Effector memory CD8-positive, alpha-beta T cell (primary cell): ENCODE data around the gene HOXB1.

Source experiments
- ATAC-seq: fragments of 150-1000 bp; cut with Tn5 transposase; replicated peaks from 2 replicates; pipeline ENCODE4 v1.10.0; 2021; ENCODE audit warnings: mild to moderate bottlenecking, moderate library complexity
- DNase-seq, 3 experiments: peaks; one replicate each; pipeline ENCODE4 v3.0.0; 2021
- H3K27ac Mint-ChIP-seq, 2 donors: one replicate each; pipeline ENCODE4 v1.8.0; 2022; ENCODE audit warnings: mild to moderate bottlenecking in 2 of 2, mixed read lengths in 2 of 2, moderate library complexity in 2 of 2
- H3K27me3 Mint-ChIP-seq, 2 donors: one replicate each; pipeline ENCODE4 v1.8.0; 2022; ENCODE audit warnings: mixed read lengths in 2 of 2
- H3K36me3 Mint-ChIP-seq: one replicate; pipeline ENCODE4 v1.8.0; 2022; ENCODE audit warnings: mild to moderate bottlenecking, moderate library complexity, mixed read lengths; ENCODE audit not compliant: insufficient read depth
- H3K4me1 Mint-ChIP-seq, 2 donors: one replicate each; pipeline ENCODE4 v1.8.0; 2022; ENCODE audit warnings: low read depth in 2 of 2, mixed read lengths in 2 of 2
- H3K4me3 Mint-ChIP-seq, 2 donors: one replicate each; pipeline ENCODE4 v1.8.0; 2022; ENCODE audit warnings: mild to moderate bottlenecking in 2 of 2, mixed read lengths in 2 of 2, moderate library complexity in 2 of 2
- H3K9me3 Mint-ChIP-seq, 2 donors: one replicate each; pipeline ENCODE4 v1.8.0; 2022; ENCODE audit warnings: mixed read lengths in 2 of 2

Gene HOXB1

GRCh38 chr17:48571024-48571818 is 40.4 kb upstream of the HOXB1 start:
- peaks cover 0 to 9% of the 10 kb centered on the region in 2 donors for H3K4me1 Mint-ChIP-seq
- no peak overlapping the region for H3K4me3 Mint-ChIP-seq
- ATAC-seq: no peak
- no peaks in the 10 kb centered on the region for H3K27me3 Mint-ChIP-seq
- DNase-seq: no peak
- no peak overlapping the region for H3K27ac Mint-ChIP-seq
- no peaks in the 10 kb centered on the region for H3K9me3 Mint-ChIP-seq
- H3K36me3 Mint-ChIP-seq: no peaks in the 10 kb centered on the region

GRCh38 chr17:48570325-48571023 is 39.7 kb upstream of the HOXB1 start:
- no peak for ATAC-seq
- Mint-ChIP-seq H3K36me3 (no peaks in the 10 kb centered on the region), H3K4me1 (peaks cover 0 to 8% of the 10 kb centered on the region in 2 donors), H3K27me3 (no peaks in the 10 kb centered on the region), H3K27ac (no peak overlapping the region), H3K9me3 (no peaks in the 10 kb centered on the region), H3K4me3 (no peak overlapping the region)
- DNase-seq: no peak

- Mint-ChIP-seq H3K4me1 (peaks cover 0 to 8% of the 10 kb centered on the region in 2 donors), H3K27ac (no peak overlapping the region), H3K4me3 (no peak overlapping the region), H3K27me3 (no peaks in the 10 kb centered on the region), H3K9me3 (no peaks in the 10 kb centered on the region), H3K36me3 (no peaks in the 10 kb centered on the region)
- DNase-seq: no peak
- no peak for ATAC-seq
These were observed 39.0 kb upstream of the HOXB1 start for GRCh38 chr17:48569674-48570324.

GRCh38 chr17:48569240-48569582 is 38.4 kb upstream of the HOXB1 start:
- no peak for ATAC-seq
- Mint-ChIP-seq H3K4me1 (peaks cover 0 to 8% of the 10 kb centered on the region in 2 donors), H3K9me3 (no peaks in the 10 kb centered on the region), H3K36me3 (no peaks in the 10 kb centered on the region), H3K27ac (no peak overlapping the region), H3K4me3 (no peak overlapping the region), H3K27me3 (no peaks in the 10 kb centered on the region)
- no peak for DNase-seq

GRCh38 chr17:48568499-48569239 is 37.9 kb upstream of the HOXB1 start:
- no peak overlapping the region for H3K27ac Mint-ChIP-seq
- no peaks in the 10 kb centered on the region for H3K9me3 Mint-ChIP-seq
- no peaks in the 10 kb centered on the region for H3K36me3 Mint-ChIP-seq
- no peak overlapping the region for H3K4me3 Mint-ChIP-seq
- H3K27me3 Mint-ChIP-seq: no peaks in the 10 kb centered on the region
- ATAC-seq (no peak), DNase-seq (no peak)
- peaks cover 0 to 6% of the 10 kb centered on the region in 2 donors for H3K4me1 Mint-ChIP-seq

DNA sequence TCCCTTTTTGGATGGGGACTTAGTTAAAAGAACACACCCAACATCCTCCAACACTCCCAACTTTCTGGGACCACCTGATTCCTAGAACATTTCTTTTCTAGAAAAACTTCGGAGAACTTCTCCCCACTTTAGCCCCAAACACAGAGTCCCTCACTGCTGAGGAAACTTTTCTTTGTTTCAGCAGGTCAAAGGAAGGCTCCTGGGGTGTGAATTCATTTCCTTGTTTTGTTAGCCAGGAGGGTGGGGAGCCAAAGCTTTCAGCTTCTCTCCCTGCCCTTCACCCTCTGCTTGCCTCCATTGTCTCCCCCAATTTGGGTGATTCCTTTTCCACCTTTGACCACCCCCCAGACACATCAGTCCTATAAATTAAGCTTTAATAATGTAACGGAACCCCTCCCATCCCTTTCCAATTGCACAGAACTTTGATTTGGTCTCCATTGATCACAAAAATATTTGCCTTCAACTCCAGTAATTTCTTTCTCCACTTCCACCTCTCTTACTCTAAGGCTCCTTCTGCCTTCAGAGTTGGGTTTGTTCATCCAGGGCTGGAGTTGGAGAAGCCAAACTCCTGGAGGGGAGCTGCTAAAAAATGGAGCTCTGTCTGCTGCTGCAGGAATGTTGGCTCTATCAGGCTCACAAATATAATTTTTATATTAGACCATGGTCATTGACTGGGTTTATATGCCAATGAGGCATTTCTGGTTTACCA is 37.0 kb upstream of the HOXB1 start:
- Mint-ChIP-seq H3K4me3 (no peak overlapping the region), H3K36me3 (no peaks in the 10 kb centered on the region), H3K9me3 (no peaks in the 10 kb centered on the region), H3K4me1 (peaks cover 0 to 3% of the 10 kb centered on the region in 2 donors), H3K27me3 (no peaks in the 10 kb centered on the region), H3K27ac (no peak overlapping the region)
- no peak for ATAC-seq
- no peak for DNase-seq

DNA sequence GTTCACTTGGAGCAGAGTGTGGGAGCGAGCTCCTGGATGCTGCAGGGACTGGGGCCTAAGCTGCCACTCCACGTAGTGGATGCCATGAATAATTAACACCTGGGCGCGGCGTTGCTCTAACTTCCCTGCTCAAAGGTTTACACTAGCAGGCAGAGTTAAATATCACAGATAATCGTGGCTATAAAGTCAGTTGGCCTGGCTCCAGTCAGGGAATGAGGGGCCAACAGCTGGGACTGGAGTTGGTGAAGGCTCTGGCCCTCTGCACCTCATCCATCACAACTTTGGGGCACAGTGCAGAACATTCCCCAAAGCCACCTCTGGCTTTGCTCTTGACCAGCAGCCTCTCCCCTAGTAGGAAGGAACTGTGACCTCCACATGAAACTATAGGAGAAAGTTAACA is 36.4 kb upstream of the HOXB1 start:
- H3K9me3 Mint-ChIP-seq: no peaks in the 10 kb centered on the region
- no peak overlapping the region for H3K4me3 Mint-ChIP-seq
- DNase-seq (no peak), ATAC-seq (no peak)
- H3K36me3 Mint-ChIP-seq: no peaks in the 10 kb centered on the region
- H3K4me1 Mint-ChIP-seq: peaks cover 0 to 5% of the 10 kb centered on the region in 2 donors
- H3K27me3 Mint-ChIP-seq: no peaks in the 10 kb centered on the region
- H3K27ac Mint-ChIP-seq: no peak overlapping the region

DNA sequence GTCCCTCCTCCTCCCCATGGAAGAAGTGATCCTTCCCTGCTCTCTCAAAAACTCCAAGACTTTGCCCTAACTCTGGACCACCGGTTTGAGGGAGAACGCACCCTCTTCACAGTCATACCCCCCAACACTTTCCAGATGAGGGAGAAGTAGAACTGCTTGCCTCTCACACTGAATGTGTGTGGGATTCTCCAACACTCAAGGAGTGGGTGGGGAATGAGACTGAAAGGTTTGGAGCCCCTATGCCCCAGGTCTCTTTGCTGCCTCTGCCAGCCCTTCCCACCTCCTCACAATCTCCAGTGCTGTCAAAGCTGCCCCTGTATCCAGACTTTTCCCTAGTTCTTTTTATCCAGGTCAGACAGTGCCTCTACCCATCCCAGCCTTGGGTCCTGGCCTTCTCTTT is 35.9 kb upstream of the HOXB1 start:
- Mint-ChIP-seq H3K27me3 (no peaks in the 10 kb centered on the region), H3K4me1 (peaks cover 2 to 7% of the 10 kb centered on the region in 2 donors), H3K36me3 (no peaks in the 10 kb centered on the region), H3K27ac (no peak overlapping the region), H3K9me3 (no peaks in the 10 kb centered on the region), H3K4me3 (no peak overlapping the region)
- DNase-seq (no peak), ATAC-seq (no peak)

DNA sequence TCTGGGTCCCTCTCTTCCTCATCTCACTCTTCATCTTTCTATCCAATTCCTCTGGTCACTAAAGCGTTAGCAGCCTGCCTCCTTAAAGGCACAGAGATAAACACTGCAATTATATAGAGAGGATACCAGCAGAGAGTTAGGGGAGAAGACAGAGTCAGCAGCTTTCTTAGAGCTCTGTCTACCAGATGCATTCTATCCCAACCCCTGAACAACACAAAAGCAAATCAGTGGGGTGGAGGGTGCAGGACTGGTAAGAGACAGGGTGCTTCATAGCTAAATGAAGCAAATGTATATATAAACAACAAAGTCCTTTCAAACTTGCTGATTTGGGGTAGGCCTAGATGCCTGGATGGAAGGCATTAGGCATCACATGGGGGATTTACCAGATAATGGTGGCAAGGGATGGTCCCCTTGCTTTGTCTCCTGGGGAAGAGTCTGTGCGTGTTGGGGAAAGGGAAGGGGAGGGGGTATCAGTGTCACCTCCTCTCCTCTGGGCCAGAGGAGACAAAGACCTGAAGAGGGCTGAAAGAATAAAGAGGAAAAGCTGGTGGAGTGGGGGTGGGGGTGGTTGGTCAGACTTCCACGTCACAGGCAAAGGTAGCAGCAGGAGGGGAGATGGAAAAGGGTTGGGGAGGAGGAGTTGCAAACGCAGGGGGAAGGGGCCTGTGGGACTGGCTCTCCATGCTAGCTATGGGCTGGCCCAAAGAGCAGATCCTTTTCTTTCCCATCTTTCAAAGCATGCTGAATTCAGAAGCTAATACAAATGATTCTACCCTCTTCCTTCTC is 35.3 kb upstream of the HOXB1 start:
- H3K36me3 Mint-ChIP-seq: no peaks in the 10 kb centered on the region
- H3K4me3 Mint-ChIP-seq: no peak overlapping the region
- no peaks in the 10 kb centered on the region for H3K27me3 Mint-ChIP-seq
- ATAC-seq: no peak
- no peak for DNase-seq
- no peaks in the 10 kb centered on the region for H3K9me3 Mint-ChIP-seq
- H3K4me1 Mint-ChIP-seq: peaks cover 4 to 12% of the 10 kb centered on the region in 2 donors
- H3K27ac Mint-ChIP-seq: no peak overlapping the region

DNA sequence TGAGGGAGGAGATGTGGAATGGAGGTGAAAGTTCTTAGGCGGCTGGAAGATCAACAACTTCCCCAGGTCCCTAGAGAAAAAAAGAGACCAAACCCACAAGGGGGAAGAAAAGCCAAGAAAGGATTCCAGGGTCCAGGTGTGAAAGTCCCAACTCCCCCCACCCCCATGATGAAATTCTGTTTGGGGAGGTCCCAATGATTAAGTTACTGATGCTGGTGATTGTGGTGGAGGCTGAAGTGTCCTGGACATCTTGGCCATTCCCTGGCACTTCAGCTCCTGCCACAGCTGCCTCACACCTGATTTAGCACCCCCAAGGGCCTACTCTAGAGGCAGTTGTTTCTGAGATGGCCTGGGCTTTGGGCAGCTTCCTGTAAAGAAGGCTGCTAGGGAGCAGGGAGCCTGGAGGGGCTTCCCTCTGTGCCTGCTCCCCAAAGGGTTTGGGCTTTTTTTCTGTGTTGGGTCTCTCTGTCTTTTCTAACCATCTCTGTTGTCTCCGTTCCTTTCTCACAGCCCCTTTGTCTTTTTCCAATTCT is 34.3 kb upstream of the HOXB1 start:
- Mint-ChIP-seq H3K9me3 (no peaks in the 10 kb centered on the region), H3K27ac (no peak overlapping the region), H3K27me3 (no peaks in the 10 kb centered on the region), H3K36me3 (no peaks in the 10 kb centered on the region), H3K4me3 (no peak overlapping the region), H3K4me1 (peaks cover 4 to 12% of the 10 kb centered on the region in 2 donors)
- no peak for ATAC-seq
- DNase-seq: no peak

DNA sequence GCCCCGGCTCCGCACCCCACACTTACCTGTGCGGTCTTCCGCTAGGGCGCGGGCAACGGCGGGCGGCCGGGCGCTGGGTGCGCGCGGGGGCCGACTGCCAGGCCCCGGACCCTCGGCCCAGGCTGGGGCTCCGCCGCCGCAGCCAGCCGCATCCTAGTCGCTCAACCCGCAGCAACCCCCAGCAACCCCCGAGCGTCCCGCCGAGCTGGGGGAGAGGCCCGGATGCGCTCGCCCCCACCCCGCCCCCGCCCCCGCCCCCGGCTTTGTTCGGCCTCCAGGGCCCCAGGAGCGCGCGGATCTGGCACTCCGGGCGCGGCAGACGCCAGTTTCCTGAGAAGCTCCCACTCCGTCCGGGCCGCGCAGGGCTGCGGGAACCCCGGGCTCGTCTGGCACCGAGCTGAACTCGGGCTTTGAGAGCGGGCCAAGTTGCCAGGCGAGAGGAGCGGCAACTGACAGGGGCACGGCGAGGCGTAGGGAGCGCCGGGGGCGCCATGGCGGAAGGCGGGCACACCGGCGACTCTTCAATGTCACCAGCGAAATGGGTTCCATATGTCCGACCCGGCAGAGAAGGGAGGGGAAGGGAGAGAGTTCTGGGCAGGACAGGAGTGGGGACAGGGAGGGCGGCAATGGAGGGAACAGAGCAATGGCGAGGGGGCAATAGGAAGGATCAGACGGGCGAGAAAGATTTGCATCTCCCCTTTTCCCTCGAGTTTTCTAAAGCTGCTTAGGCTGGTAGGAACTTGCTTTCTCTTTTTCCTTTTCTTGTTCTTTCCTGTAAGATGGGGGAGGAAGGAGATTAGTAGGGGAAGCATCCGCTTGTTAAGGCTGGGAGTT is 33.6 kb upstream of the HOXB1 start:
- peaks cover 4 to 12% of the 10 kb centered on the region in 2 donors for H3K4me1 Mint-ChIP-seq

DNA sequence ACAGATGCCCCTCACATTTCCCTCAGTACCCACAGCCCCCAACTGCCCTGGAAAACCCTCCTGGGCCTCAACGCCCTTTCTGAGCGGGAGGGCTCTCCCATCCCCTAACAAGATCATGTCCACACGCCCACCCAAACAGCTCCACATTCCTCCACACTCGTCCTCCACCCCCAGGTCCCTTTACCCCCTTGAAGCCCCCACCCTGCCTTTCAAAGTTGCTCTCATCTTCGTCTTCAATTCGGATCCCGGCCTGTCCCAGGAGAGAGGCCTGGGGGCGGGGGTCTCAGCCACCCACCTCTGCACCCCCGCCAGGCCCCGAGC is 33.0 kb upstream of the HOXB1 start:
- no peak overlapping the region for H3K27ac Mint-ChIP-seq
- no peaks in the 10 kb centered on the region for H3K9me3 Mint-ChIP-seq
- DNase-seq (no peak), ATAC-seq (no peak)
- H3K4me1 Mint-ChIP-seq: peaks cover 4 to 12% of the 10 kb centered on the region in 2 donors
- no peaks in the 10 kb centered on the region for H3K27me3 Mint-ChIP-seq
- no peaks in the 10 kb centered on the region for H3K36me3 Mint-ChIP-seq
- H3K4me3 Mint-ChIP-seq: no peak overlapping the region

More for the DNA sequence above, 33.6 kb upstream of the HOXB1 start:
- H3K4me3 Mint-ChIP-seq: no peak overlapping the region
- ATAC-seq (no peak), DNase-seq (no peak)
- no peak overlapping the region for H3K27ac Mint-ChIP-seq
- H3K27me3 Mint-ChIP-seq: no peaks in the 10 kb centered on the region
- H3K9me3 Mint-ChIP-seq: no peaks in the 10 kb centered on the region
- no peaks in the 10 kb centered on the region for H3K36me3 Mint-ChIP-seq
